IMR-90 (cell line): ENCODE results near the gene UTP4. TPM values are rescaled to one million over a fixed set of nuclear protein-coding genes. Genes with fewer than 3 reads are reported as not detected.
"Not testable (repeated sequence)": the region's sequence is repeated elsewhere in the genome, so short reads cannot be mapped to it uniquely, and the experiment has no call there.

Experiments used
- ATAC-seq: fragments of 200-7000 bp; cut with Tn5 transposase; 2 replicates; pipeline ENCODE4 v1.9.1; 2020; ENCODE audit warnings: low read depth, mild to moderate bottlenecking, moderate library complexity
- BruUV-seq: library from RNA; stranded (reverse); fragments of 400-500 nt; replicated peaks from 2 replicates; lab custom pipeline; 2021; lab: Mats Ljungman, UMichigan
- CTCF ChIA-PET: fragments of 300-600 bp; formaldehyde crosslinking; extraction: SDS; loops from one replicate; lab custom pipeline; 2021; ENCODE audit warnings: antibody characterized with exemption; lab: Yijun Ruan, JAX
- POLR2A ChIA-PET: fragments of 300-600 bp; sonication (Branson Sonifier 250); formaldehyde crosslinking; loops from one replicate; lab custom pipeline; 2022; ENCODE audit warnings: antibody characterized with exemption; ENCODE audit not compliant: unreplicated experiment; lab: Charles Lee
- DNase-seq: peaks from one replicate; pipeline ENCODE4 v3.0.0; 2013
- H2AFZ ChIP-seq: replicated peaks from 2 replicates; pipeline ENCODE3; 2013; ENCODE audit warnings: low read length, mild to moderate bottlenecking; ENCODE audit not compliant: poor library complexity
- H2AK5ac ChIP-seq: 2 replicates; pipeline ENCODE4 v1.6.1; 2013; ENCODE audit warnings: low read depth, low read length, inconsistent platforms
- H2AK9ac ChIP-seq: replicated peaks from 2 replicates; pipeline ENCODE3; 2013; ENCODE audit warnings: mild to moderate bottlenecking, low read depth, low read length, moderate library complexity; ENCODE audit not compliant: poor library complexity
- H2BK120ac ChIP-seq: 2 replicates; pipeline ENCODE4 v1.6.1; 2013; ENCODE audit warnings: low read depth, low read length, inconsistent platforms
- H2BK15ac ChIP-seq: 3 replicates; pipeline ENCODE4 v1.6.1; 2013; ENCODE audit warnings: low read depth, low read length, inconsistent platforms
- H2BK20ac ChIP-seq: 2 replicates; pipeline ENCODE4 v1.6.1; 2013; ENCODE audit warnings: low read depth, mild to moderate bottlenecking, inconsistent platforms, low read length, moderate library complexity
- H2BK5ac ChIP-seq: 2 replicates; pipeline ENCODE4 v1.6.1; 2013; ENCODE audit warnings: mild to moderate bottlenecking, low read depth, low read length, inconsistent platforms; ENCODE audit not compliant: poor library complexity, severe bottlenecking
- H3K14ac ChIP-seq: replicated peaks from 2 replicates; pipeline ENCODE4 v1.6.1; 2013; ENCODE audit warnings: low read depth, low read length, inconsistent platforms
- H3K18ac ChIP-seq: 2 replicates; pipeline ENCODE4 v1.6.1; 2013; ENCODE audit warnings: low read depth, low read length, control low read depth
- H3K23ac ChIP-seq: 2 replicates; pipeline ENCODE4 v1.6.1; 2013; ENCODE audit warnings: low read depth, low read length, inconsistent platforms
- H3K27ac ChIP-seq: 2 replicates; pipeline ENCODE4 v1.5.1; 2013; ENCODE audit warnings: mild to moderate bottlenecking, control low read depth, low read length; ENCODE audit not compliant: insufficient read depth
- H3K27me3 ChIP-seq: 2 replicates; pipeline ENCODE4 v1.6.1; 2013; ENCODE audit warnings: low read length; ENCODE audit not compliant: control insufficient read depth, insufficient read depth
- H3K36me3 ChIP-seq: 2 replicates; pipeline ENCODE4 v1.6.1; 2013; ENCODE audit warnings: low read length, mixed read lengths; ENCODE audit not compliant: control insufficient read depth, insufficient read depth
- H3K4ac ChIP-seq: 2 replicates; pipeline ENCODE4 v1.6.1; 2013; ENCODE audit warnings: low read depth, low read length, inconsistent platforms
- H3K4me1 ChIP-seq: 2 replicates; pipeline ENCODE4 v1.6.1; 2013; ENCODE audit warnings: low read length, mixed read lengths; ENCODE audit not compliant: control insufficient read depth, insufficient read depth
- H3K4me2 ChIP-seq: 2 replicates; pipeline ENCODE4 v1.6.1; 2013; ENCODE audit warnings: low read depth, mild to moderate bottlenecking, control low read depth, low read length, moderate library complexity
- H3K4me3 ChIP-seq: 2 replicates; pipeline ENCODE4 v1.5.1; 2013; ENCODE audit warnings: low read depth, mild to moderate bottlenecking, control low read depth, low read length, moderate library complexity; ENCODE audit not compliant: insufficient read depth
- H3K56ac ChIP-seq: 2 replicates; pipeline ENCODE4 v1.6.1; 2013; ENCODE audit warnings: low read length, inconsistent platforms; ENCODE audit not compliant: insufficient read depth; ENCODE audit errors: extremely low read depth
- H3K79me1 ChIP-seq, 2 experiments: 2 replicates each; pipeline ENCODE4 v1.6.1; 2013; ENCODE audit warnings: low read length in 2 of 2, inconsistent platforms in 1 of 2, low read depth in 1 of 2
- H3K9ac ChIP-seq: 2 replicates; pipeline ENCODE4 v1.6.1; 2013; ENCODE audit warnings: low read depth, low read length, control low read depth
- H3K9me1 ChIP-seq: 2 replicates; pipeline ENCODE4 v1.6.1; 2013; ENCODE audit warnings: low read length, inconsistent platforms; ENCODE audit not compliant: insufficient read depth
- H3K9me3 ChIP-seq: 2 replicates; pipeline ENCODE4 v1.6.1; 2013; ENCODE audit warnings: low read length; ENCODE audit not compliant: control insufficient read depth, insufficient read depth
- H4K20me1 ChIP-seq: 2 replicates; pipeline ENCODE4 v1.6.1; 2013; ENCODE audit warnings: low read length, inconsistent platforms; ENCODE audit not compliant: insufficient read depth
- H4K5ac ChIP-seq: 2 replicates; pipeline ENCODE4 v1.6.1; 2013; ENCODE audit warnings: mild to moderate bottlenecking, low read depth, low read length, control low read depth
- H4K8ac ChIP-seq, 2 experiments: 2 replicates each; pipeline ENCODE4 v1.6.1; 2013; ENCODE audit warnings: low read depth in 2 of 2, low read length in 2 of 2, control low read depth in 1 of 2, inconsistent platforms in 1 of 2
- H4K91ac ChIP-seq: 2 replicates; pipeline ENCODE4 v1.6.1; 2013; ENCODE audit warnings: low read depth, low read length, inconsistent platforms; ENCODE audit not compliant: insufficient read depth
- MAFK ChIP-seq: IDR thresholded peaks from 2 replicates; pipeline ENCODE4 v1.6.1; 2012; ENCODE audit warnings: low read depth, low read length, improper control_type of control experiment
- WGBS, 2 experiments: methylation state at CpG; one replicate each; pipeline versions ENCODE4 v1.1.5 to v1.1.7; 2013; ENCODE audit warnings: missing lambda C conversion rate in 2 of 2; ENCODE audit not compliant: insufficient read length in 1 of 2; ENCODE audit errors: extremely low coverage in 2 of 2; 5-methylcytosine and 5-hydroxymethylcytosine counted together
- dilution Hi-C: fragments of 300-500 bp; cut with HindIII; formaldehyde crosslinking; loops from one replicate; pipeline ENCODE4 v1.14.3; 2018; ENCODE audit warnings: low sequenced_read_pairs; ENCODE audit not compliant: unreplicated experiment
- in situ Hi-C: fragments of 300-500 bp; cut with MboI; formaldehyde crosslinking; loops from 3 replicates; pipeline ENCODE4 v1.14.3; 2019; ENCODE audit warnings: low sequenced_read_pairs, inconsistent platforms, mixed read lengths
- intact Hi-C: fragments of 100-400 bp; cut with micrococcal nuclease; formaldehyde crosslinking; loops from 2 replicates; pipeline ENCODE4 v1.10.0; 2022
- polyA plus RNA-seq, 3 experiments: library from polyadenylated mRNA; depleted of rRNA; stranded (reverse); fragments of >200 nt; gene quantifications; 2 replicates each; pipeline ENCODE4 v1.2.3, GENCODE V29; 2012; ENCODE audit warnings: low replicate concordance in 1 of 3
- total RNA-seq: library from RNA; depleted of rRNA; stranded (reverse); fragments of >200 nt; gene quantifications from 2 replicates; pipeline ENCODE4 v1.2.3, GENCODE V29; 2012

Gene UTP4
- total and polyA plus RNA-seq, 2 of the 4 experiments (the other 2 are of a cell fraction) = 32.1 to 61.8 TPM

DNA sequence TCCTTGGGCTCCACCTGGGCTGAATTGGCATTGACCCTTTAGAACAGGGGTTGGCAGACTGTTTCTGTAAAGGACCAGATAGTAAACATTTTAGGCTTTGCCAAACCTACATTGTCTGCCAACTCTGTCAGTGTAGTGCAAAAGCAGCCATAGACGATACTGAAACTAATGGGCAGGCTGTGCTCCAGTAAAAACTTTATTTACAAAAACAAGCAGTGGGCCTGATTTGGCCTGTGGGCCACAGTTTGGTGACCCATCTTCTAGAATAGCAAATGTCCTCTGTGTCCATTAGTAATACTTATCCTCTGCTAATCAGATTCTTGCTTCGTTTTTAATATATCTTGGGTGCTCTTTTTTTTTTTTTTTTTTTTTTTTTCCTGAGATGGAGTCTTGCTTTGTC, 6.2 kb downstream of the UTP4 start:
- Histone ChIP-seq H2BK5ac (no peak overlapping the region), H3K27ac (no peak overlapping the region), H2AK5ac (no peak overlapping the region), H3K27me3 (no peaks in the 10 kb centered on the region), H4K5ac (no peak overlapping the region), H3K9me3 (no peaks in the 10 kb centered on the region), H2BK120ac (no peak overlapping the region), H2BK20ac (no peak overlapping the region), H4K91ac (no peak overlapping the region), H3K4ac (no peak overlapping the region), H3K56ac (no peak overlapping the region), H4K8ac (no peak overlapping the region), H3K4me3 (no peak overlapping the region), H2AFZ (no peak overlapping the region), H3K14ac (no peak overlapping the region), H3K23ac (no peak overlapping the region), H3K79me1 (peaks cover 18 to 39% of the 10 kb centered on the region in 2 experiments), H3K4me2 (no peak overlapping the region), H3K18ac (no peak overlapping the region), H2AK9ac (no peak overlapping the region), H4K20me1 (no peaks in the 10 kb centered on the region), H3K4me1 (no peaks in the 10 kb centered on the region), H3K36me3 (peaks cover 38% of the 10 kb centered on the region), H2BK15ac (no peak overlapping the region), H3K9me1 (no peaks in the 10 kb centered on the region), H3K9ac (no peak overlapping the region)
- dilution Hi-C loops (no loop called here), intact Hi-C loops (no loop called here), in situ Hi-C loops (no loop called here)
- WGBS, 2 experiments = 90% methylated on average over 1 of the region's 2 CpGs; no CpG with 5 or more reads in 1 of the 2 experiments
- ChIA-PET CTCF (no interaction called here), POLR2A (no interaction called here)
- BruUV-seq = no TSS peak
- DNase-seq (no peak), ATAC-seq (no peak)
- TF ChIP-seq MAFK = no peak

DNA sequence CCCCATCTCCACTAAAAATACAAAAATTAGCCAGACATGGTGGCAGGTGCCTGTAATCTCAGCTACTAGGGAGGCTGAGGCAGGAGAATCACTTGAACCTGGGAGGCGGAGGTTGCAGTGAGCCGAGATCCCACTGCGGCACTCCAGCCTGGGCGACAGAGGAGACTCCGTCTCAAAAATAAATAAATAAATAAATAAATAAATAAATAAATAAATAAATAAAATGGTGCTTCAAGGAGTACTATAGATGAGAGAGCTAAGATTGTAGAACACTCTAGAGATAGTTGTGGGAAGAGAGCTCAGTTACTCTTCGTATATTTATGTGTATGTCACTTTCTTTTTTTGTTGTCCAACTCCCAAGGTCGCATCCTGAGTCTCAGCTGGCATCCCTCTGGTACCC, 7.0 kb downstream of the UTP4 start:
- H3K23ac ChIP-seq, H3K4ac ChIP-seq, H2AK9ac ChIP-seq, CTCF ChIA-PET, H3K4me2 ChIP-seq, H3K18ac ChIP-seq, H4K91ac ChIP-seq, H3K9ac ChIP-seq, H4K5ac ChIP-seq, POLR2A ChIA-PET, in situ Hi-C loops, intact Hi-C loops, ATAC-seq, H3K27ac ChIP-seq, dilution Hi-C loops, H3K9me3 ChIP-seq, H3K27me3 ChIP-seq, BruUV-seq, H3K56ac ChIP-seq, H2BK15ac ChIP-seq, H2AK5ac ChIP-seq, H2BK120ac ChIP-seq, H4K8ac ChIP-seq, H4K20me1 ChIP-seq, H3K14ac ChIP-seq, H3K9me1 ChIP-seq, H3K4me3 ChIP-seq, DNase-seq, H2BK20ac ChIP-seq, H3K4me1 ChIP-seq, H2AFZ ChIP-seq, H2BK5ac ChIP-seq: not testable (repeated sequence)
- Histone ChIP-seq H3K79me1 (peaks cover 18 to 37% of the 10 kb centered on the region in 2 experiments), H3K36me3 (peaks cover 41% of the 10 kb centered on the region)
- 100% methylated on average over 1 of the region's 7 CpGs; no CpG with 5 or more reads in 1 of the 2 experiments for WGBS, 2 experiments
